ENCODE data around the gene CCDC71.

CCDC71 gene

DNA sequence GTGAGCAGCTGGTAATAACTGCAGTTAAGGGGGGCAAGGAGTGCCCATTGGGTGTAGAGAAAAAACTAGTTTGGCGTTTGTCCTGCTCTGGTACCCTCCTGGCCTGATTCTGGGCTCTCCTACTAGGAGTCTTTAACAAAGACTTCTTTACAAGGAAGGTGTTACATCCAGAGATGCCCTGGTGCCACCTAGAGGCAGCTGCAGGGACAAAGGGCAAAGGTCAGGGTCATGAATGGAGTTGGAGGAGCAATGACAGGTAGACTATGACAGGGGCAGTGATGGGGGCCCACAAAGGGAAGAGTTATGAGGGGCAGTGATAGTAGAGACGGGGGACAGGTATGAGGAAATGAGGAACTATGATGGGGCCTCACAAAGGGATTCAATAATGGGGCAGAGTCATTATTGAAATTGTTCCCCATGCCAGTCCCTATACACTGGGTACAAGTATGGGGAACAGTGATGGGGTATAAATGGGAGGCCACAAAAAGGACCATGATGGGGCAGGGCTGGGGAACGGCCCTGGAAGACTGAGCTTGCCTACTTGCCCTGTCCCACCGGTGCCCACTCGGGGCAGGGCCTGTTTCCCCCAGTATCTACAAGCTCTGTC lies 7.9 kb downstream of the CCDC71 start:
- H3K27ac ChIP-seq (ENCODE audit: low read length) = no peak overlapping the region
- no peaks in the 10 kb centered on the region for H4K20me1 ChIP-seq (ENCODE audit: insufficient read depth, low read length)
- H3K9me3 ChIP-seq (replicated peaks; ENCODE audit: insufficient read depth, low read length) = no peaks in the 10 kb centered on the region
- H2AFZ ChIP-seq (ENCODE audit: low read length) = no peak overlapping the region
- no peak overlapping the region for H3K4me2 ChIP-seq (ENCODE audit: low read depth, low read length)
- no peaks in the 10 kb centered on the region for H3K9me2 ChIP-seq (replicated peaks; ENCODE audit: insufficient read depth, low read length)
- DNase-seq = peak; percentile 62
- no peaks in the 10 kb centered on the region for H3K27me3 ChIP-seq (replicated peaks; ENCODE audit: insufficient read depth, low read length)
- no peak overlapping the region for H3K4me3 ChIP-seq (ENCODE audit: low read length)
- TF ChIP-seq EZH2 (optimal IDR thresholded peaks at IDR 0.05; ENCODE audit: low read depth, low read length) = no peak
- TF ChIP-seq, protein P1, sequence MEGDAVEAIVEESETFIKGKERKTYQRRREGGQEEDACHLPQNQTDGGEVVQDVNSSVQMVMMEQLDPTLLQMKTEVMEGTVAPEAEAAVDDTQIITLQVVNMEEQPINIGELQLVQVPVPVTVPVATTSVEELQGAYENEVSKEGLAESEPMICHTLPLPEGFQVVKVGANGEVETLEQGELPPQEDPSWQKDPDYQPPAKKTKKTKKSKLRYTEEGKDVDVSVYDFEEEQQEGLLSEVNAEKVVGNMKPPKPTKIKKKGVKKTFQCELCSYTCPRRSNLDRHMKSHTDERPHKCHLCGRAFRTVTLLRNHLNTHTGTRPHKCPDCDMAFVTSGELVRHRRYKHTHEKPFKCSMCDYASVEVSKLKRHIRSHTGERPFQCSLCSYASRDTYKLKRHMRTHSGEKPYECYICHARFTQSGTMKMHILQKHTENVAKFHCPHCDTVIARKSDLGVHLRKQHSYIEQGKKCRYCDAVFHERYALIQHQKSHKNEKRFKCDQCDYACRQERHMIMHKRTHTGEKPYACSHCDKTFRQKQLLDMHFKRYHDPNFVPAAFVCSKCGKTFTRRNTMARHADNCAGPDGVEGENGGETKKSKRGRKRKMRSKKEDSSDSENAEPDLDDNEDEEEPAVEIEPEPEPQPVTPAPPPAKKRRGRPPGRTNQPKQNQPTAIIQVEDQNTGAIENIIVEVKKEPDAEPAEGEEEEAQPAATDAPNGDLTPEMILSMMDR (IDR thresholded peaks at IDR 0.05; ENCODE audit: low read length) = peak; percentile 69
- H3F3A ChIP-seq (ENCODE audit: insufficient read depth, low read length) = no peaks in the 10 kb centered on the region
- H3K4me1 ChIP-seq (ENCODE audit: low read length) = no peaks in the 10 kb centered on the region
- no peaks in the 10 kb centered on the region for H3K79me2 ChIP-seq (ENCODE audit: low read length)
- H3K9ac ChIP-seq (ENCODE audit: low read length) = no peak overlapping the region
- H3K36me3 ChIP-seq (replicated peaks; ENCODE audit: insufficient read depth, low read length) = no peaks in the 10 kb centered on the region

DNA sequence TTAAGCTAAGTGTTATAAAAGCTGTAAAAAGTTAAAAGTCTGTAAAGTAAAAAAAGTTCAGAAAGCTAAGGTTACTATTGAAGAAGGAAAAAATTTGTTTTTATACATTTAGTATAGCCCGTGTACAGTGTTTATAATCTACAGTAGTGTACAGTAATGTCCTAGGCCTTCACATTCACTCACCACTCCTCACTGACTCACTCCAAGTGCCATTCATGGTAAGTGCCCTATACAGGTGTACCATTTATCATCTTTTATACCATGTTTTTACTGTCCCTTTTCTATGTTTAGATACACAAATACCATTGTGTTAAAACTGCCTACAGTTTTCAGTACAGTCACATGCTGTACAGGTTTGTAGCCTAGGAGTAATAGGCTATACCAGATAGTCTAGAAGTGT lies 8.8 kb downstream of the CCDC71 start:
- Histone ChIP-seq H2AFZ (ENCODE audit: low read length) (no peak overlapping the region), H3K9me2 (replicated peaks; ENCODE audit: insufficient read depth, low read length) (no peaks in the 10 kb centered on the region), H3K27me3 (replicated peaks; ENCODE audit: insufficient read depth, low read length) (no peaks in the 10 kb centered on the region), H3K4me1 (ENCODE audit: low read length) (no peaks in the 10 kb centered on the region), H3K9me3 (replicated peaks; ENCODE audit: insufficient read depth, low read length) (no peaks in the 10 kb centered on the region), H3K36me3 (replicated peaks; ENCODE audit: insufficient read depth, low read length) (no peaks in the 10 kb centered on the region), H3K4me3 (ENCODE audit: low read length) (no peak overlapping the region), H3K9ac (ENCODE audit: low read length) (no peak overlapping the region), H3K27ac (ENCODE audit: low read length) (no peak overlapping the region), H3K4me2 (ENCODE audit: low read depth, low read length) (no peak overlapping the region), H3K79me2 (ENCODE audit: low read length) (no peaks in the 10 kb centered on the region), H4K20me1 (ENCODE audit: insufficient read depth, low read length) (no peaks in the 10 kb centered on the region), H3F3A (ENCODE audit: insufficient read depth, low read length) (no peaks in the 10 kb centered on the region)
- TF ChIP-seq EZH2phosphoT487 (IDR thresholded peaks at IDR 0.05; ENCODE audit: low read length) (no peak), EZH2 (optimal IDR thresholded peaks at IDR 0.05; ENCODE audit: low read depth, low read length) (no peak)
- TF ChIP-seq, protein P1 (IDR thresholded peaks at IDR 0.05; ENCODE audit: low read length) = no peak
- no peak for DNase-seq

DNA sequence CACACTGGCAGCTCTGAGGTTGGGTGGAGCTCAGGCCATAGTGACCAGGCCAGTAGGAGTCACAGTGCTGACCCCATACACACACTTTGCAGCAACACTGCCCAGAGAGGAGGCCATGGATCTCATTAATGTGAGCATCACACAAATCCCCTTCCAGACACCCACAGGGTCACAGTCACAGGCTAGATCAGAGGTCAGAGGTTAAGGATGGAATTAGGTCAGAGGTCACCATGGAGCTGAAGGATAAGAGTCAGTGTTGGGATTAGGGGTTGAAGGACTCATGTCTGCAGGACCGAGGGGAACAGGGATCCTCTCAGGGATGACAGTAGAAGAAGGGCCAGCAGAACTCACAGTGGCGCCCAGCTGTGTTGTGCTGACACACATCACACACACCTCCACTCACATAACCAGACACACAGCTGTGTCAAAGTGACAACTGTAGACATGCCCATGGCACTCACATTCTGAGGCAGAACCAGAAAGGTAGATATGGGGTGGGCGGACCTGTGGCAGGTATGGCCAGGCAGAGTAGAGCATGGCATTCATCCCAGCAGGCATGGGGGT lies 12.7 kb downstream of the CCDC71 start:
- Histone ChIP-seq H3K79me2 (ENCODE audit: low read length) (no peaks in the 10 kb centered on the region), H3K9ac (ENCODE audit: low read length) (no peak overlapping the region), H3K4me1 (ENCODE audit: low read length) (no peaks in the 10 kb centered on the region), H3K4me2 (ENCODE audit: low read depth, low read length) (no peak overlapping the region), H2AFZ (ENCODE audit: low read length) (no peak overlapping the region), H3F3A (ENCODE audit: insufficient read depth, low read length) (no peaks in the 10 kb centered on the region), H3K9me2 (replicated peaks; ENCODE audit: insufficient read depth, low read length) (no peaks in the 10 kb centered on the region), H4K20me1 (ENCODE audit: insufficient read depth, low read length) (no peaks in the 10 kb centered on the region), H3K36me3 (replicated peaks; ENCODE audit: insufficient read depth, low read length) (no peaks in the 10 kb centered on the region), H3K27ac (ENCODE audit: low read length) (no peak overlapping the region), H3K9me3 (replicated peaks; ENCODE audit: insufficient read depth, low read length) (no peaks in the 10 kb centered on the region), H3K4me3 (ENCODE audit: low read length) (no peak overlapping the region), H3K27me3 (replicated peaks; ENCODE audit: insufficient read depth, low read length) (no peaks in the 10 kb centered on the region)
- TF ChIP-seq, protein P1 (IDR thresholded peaks at IDR 0.05; ENCODE audit: low read length) = no peak
- TF ChIP-seq EZH2phosphoT487 (IDR thresholded peaks at IDR 0.05; ENCODE audit: low read length) = no peak
- no peak for TF ChIP-seq EZH2 (optimal IDR thresholded peaks at IDR 0.05; ENCODE audit: low read depth, low read length)
- no peak for DNase-seq
